GM12864 (cell line): ENCODE results near the gene GTF2H3.
A peak's percentile ranks its signal among the peaks of the same experiment; 100 is the strongest.
"Not testable (repeated sequence)": the region's sequence is repeated elsewhere in the genome, so short reads cannot be mapped to it uniquely, and the experiment has no call there.

Experiments used
- DNase-seq: peaks from one replicate; pipeline ENCODE4 v3.0.0-alpha.2; 2011; ENCODE audit warnings: low read depth
- H3K4me3 ChIP-seq: 2 replicates; pipeline ENCODE4 v1.5.1; 2011; ENCODE audit warnings: mild to moderate bottlenecking, low read depth, low read length, control low read depth
- CTCF ChIP-seq: IDR thresholded peaks from 2 replicates; pipeline ENCODE4 v1.5.1; 2011; ENCODE audit warnings: low read depth, mild to moderate bottlenecking, moderate library complexity, low read length, control low read depth, inconsistent platforms; ENCODE audit errors: missing control alignments

Gene GTF2H3

GRCh38 chr12:123599721-123600120 lies 33.9 kb upstream of the GTF2H3 start:
- no peak overlapping the region for H3K4me3 ChIP-seq
- DNase-seq = no peak
- TF ChIP-seq CTCF = no peak

- TF ChIP-seq CTCF = peak; percentile 14
- DNase-seq = peak; percentile 65
- H3K4me3 ChIP-seq = peak within 1 kb of the TSS; percentile 83
These were observed 31.8 kb upstream of the GTF2H3 start, which contains the start of gene DDX55 for GRCh38 chr12:123601602-123602489. TSS of gene DDX55 (plus strand) at chr12:123602099. CDS start at chr12:123602149, 50 bp downstream.

DNA sequence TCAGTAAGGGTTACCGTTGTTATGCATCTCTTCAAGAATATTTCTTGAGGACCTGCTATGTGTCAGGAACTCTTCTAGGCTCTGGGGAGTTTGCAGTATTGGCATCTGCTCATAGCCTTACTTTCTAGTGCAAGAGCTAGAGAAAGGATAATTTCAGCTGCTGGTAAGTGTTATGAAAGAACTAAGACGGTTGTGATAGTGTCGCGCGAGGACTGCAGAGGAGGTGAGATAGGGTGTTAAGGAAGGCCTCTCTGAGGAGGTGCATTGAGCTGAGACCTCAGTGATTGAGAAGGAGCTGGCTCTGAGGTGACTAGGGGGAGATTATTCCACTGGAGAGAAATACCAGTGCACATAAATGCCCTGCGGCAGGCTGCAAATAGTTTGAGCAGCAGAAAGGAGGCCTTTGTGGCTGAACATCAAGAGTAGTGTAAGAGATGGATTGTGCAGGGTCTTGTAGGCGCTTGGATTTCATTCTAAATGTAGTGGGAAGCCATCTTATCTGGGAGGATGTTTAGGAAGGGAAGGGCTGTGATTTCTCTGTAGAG lies 30.9 kb upstream of the GTF2H3 start:
- no peak for TF ChIP-seq CTCF
- DNase-seq = no peak
- peak overlapping the region; percentile 83 for H3K4me3 ChIP-seq

DNA sequence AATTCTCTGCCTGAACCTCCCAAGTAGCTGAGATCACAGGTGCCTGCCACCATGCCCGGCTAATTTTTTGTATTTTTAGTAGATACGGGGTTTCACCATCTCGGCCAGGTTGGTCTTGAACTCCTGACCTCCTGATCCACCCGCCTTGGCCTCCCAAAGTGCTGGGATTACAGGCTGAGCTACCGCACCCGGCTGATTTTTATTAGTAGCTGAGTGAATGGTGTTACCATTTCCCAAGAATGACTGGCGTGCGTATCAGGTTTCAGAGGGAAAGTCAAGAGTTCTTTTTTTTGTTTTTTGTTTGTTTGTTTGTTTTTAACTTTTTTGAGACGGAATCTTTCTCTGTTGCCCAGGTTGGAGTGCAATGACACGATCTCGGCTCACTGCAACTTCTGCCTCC lies 30.1 kb upstream of the GTF2H3 start:
- peak overlapping the region; percentile 83; the same call in 1 of the 2 replicates for H3K4me3 ChIP-seq

DNA sequence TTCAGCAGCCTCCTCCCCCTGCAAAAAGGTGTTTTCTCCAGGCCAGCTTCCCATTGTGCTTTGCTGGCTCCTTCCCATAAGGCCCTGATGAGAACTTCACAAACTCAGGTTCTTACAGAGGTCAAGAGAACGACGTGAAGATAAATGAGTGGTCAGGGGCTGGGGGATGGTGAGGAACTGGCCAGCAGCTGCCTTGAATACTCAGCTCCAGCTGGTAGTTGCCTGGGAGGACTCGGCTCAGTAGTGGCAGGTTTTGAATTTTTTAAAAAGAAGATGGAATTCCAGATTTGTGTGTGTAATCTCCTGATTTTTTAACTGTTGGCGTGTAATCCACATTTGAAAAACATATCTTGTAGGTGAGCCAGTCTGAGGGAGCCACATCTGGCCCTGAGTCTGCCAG lies 25.9 kb upstream of the GTF2H3 start:
- TF ChIP-seq CTCF = no peak
- H3K4me3 ChIP-seq = no peak overlapping the region
- no peak for DNase-seq

More for the DNA sequence above, 30.1 kb upstream of the GTF2H3 start:
- not testable (repeated sequence) for DNase-seq

DNA sequence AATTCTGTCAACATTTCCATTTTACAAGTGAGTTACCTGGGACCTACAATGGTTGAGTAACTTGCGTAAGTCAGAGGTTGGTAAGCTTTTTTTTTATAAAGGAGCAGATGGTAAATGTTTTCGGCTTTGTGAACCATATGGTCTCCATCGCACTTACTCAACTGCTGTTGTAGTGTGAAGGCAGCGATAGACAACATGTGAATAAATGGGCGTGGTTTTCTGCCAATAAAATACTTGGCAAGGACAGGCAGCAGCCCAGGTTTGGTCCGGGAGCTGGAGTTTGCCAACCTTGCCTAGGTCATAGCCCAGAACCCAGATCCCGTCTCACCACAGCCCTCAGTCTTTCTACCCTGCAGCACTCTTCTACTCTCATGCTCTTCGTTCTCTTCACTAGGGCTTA lies 25.4 kb upstream of the GTF2H3 start:
- H3K4me3 ChIP-seq = no peak overlapping the region
- no peak for TF ChIP-seq CTCF
- DNase-seq = no peak

GRCh38 chr12:123614110-123614509 lies 19.5 kb upstream of the GTF2H3 start:
- H3K4me3 ChIP-seq = no peak overlapping the region
- DNase-seq = no peak
- no peak for TF ChIP-seq CTCF
